GM19351 (cell line): Measurements from ENCODE around the gene UPK2.

Experiments used
- ATAC-seq: cut with Tn5 transposase; IDR thresholded peaks from one replicate; pipeline ENCODE4 v1.9.1; 2021; ENCODE audit warnings: mild to moderate bottlenecking, moderate library complexity; ENCODE audit not compliant: unreplicated experiment

UPK2 gene

GRCh38 chr11:118956094-118956846 is at the start of gene UPK2:
Gene UPK2, plus strand, starts transcription at chr11:118956298. Its CDS starts 53 bp downstream, at chr11:118956351.
- peak; percentile 75 for ATAC-seq

GRCh38 chr11:118907051-118908042 is 48.8 kb upstream of the UPK2 start:
- peak; percentile 72 for ATAC-seq

GRCh38 chr11:118908264-118908663 is 47.8 kb upstream of the UPK2 start:
- ATAC-seq: no peak

- no peak for ATAC-seq
Observed at GRCh38 chr11:118908901-118909618, 47.0 kb upstream of the UPK2 start.

- no peak for ATAC-seq
Observed at GRCh38 chr11:118909619-118910308, 46.3 kb upstream of the UPK2 start.

- ATAC-seq: no peak
Observed at GRCh38 chr11:118910309-118911112, 45.6 kb upstream of the UPK2 start.

- ATAC-seq: no peak
Observed at GRCh38 chr11:118911113-118911879, 44.8 kb upstream of the UPK2 start.

- ATAC-seq: no peak
Observed at GRCh38 chr11:118911880-118912741, 44.0 kb upstream of the UPK2 start.

- ATAC-seq: no peak
Observed at GRCh38 chr11:118912742-118913410, 43.2 kb upstream of the UPK2 start.

GRCh38 chr11:118913411-118914125 is 42.5 kb upstream of the UPK2 start:
- no peak for ATAC-seq

- ATAC-seq: no peak
Observed at GRCh38 chr11:118914178-118914918, 41.8 kb upstream of the UPK2 start.

- no peak for ATAC-seq
Observed at GRCh38 chr11:118914987-118915386, 41.1 kb upstream of the UPK2 start.

- ATAC-seq: no peak
Observed at GRCh38 chr11:118915396-118915795, 40.7 kb upstream of the UPK2 start.

- ATAC-seq: no peak
Observed at GRCh38 chr11:118915941-118916841, 39.9 kb upstream of the UPK2 start.

- no peak for ATAC-seq
Observed at GRCh38 chr11:118916842-118917388, 39.2 kb upstream of the UPK2 start.
